ENCODE data around the gene RASA1. TPM values are rescaled to one million over a fixed set of nuclear protein-coding genes. Genes with fewer than 3 reads are reported as not detected.

RASA1 gene
- total and polyA plus RNA-seq, 2 experiments from 2014 or later, result 9.3 to 35.0 TPM

DNA sequence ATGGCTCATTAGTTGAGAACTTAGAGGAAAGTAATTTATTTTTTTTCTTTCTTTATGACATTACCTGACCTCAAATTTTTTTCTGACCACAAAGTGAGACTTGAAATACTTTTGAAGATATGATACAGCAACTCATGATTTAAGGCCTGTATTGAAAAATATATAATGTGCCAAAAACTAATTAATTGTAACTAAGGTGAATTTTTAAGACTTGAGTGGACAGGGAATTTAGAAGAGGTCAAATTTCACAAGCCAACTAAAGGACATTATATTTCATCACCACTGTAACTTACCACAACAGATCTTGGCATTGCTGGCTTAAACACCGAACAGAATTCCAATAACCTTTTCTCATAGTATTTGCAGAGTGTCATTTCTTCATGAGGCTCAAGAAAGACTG is 143.2 kb downstream of the RASA1 start:
- Histone ChIP-seq H3K36me3 (ENCODE audit: insufficient read depth) (peaks cover 33% of the 10 kb centered on the region), H4K20me1 (replicated peaks; ENCODE audit: insufficient read depth) (peaks cover 2% of the 10 kb centered on the region; the same call in 1 of the 2 replicates), H3K27ac (ENCODE audit: low read depth) (no peak overlapping the region), H3K9me2 (ENCODE audit: insufficient read depth) (no peaks in the 10 kb centered on the region), H2AFZ (no peak overlapping the region), H3K4me2 (0 out of 2 replicates have a peak overlapping the region, but pooled peaks have one; percentile 95), H3K4me3 (peak overlapping the region; percentile 96; the same call in 1 of the 2 replicates), H3K27me3 (ENCODE audit: insufficient read depth) (no peaks in the 10 kb centered on the region), H3K4me1 (ENCODE audit: insufficient read depth) (peaks cover 7% of the 10 kb centered on the region; the same call in 1 of the 2 replicates), H3F3A (replicated peaks; ENCODE audit: low read depth) (no peaks in the 10 kb centered on the region), H3K79me2 (replicated peaks; ENCODE audit: insufficient read depth) (peaks cover 27% of the 10 kb centered on the region)
- no peaks in the 10 kb centered on the region for H3K9me3 Mint-ChIP-seq
- peaks cover 9% of the 10 kb centered on the region for H3K4me1 Mint-ChIP-seq
- no peak overlapping the region for H3K27ac Mint-ChIP-seq
- peaks cover 5% of the 10 kb centered on the region for H3K27me3 Mint-ChIP-seq (ENCODE audit: insufficient read depth, low read depth, poor library complexity)
- TF ChIP-seq, protein P1, sequence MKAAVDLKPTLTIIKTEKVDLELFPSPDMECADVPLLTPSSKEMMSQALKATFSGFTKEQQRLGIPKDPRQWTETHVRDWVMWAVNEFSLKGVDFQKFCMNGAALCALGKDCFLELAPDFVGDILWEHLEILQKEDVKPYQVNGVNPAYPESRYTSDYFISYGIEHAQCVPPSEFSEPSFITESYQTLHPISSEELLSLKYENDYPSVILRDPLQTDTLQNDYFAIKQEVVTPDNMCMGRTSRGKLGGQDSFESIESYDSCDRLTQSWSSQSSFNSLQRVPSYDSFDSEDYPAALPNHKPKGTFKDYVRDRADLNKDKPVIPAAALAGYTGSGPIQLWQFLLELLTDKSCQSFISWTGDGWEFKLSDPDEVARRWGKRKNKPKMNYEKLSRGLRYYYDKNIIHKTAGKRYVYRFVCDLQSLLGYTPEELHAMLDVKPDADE (IDR thresholded peaks at IDR 0.05), result no peak
- TF ChIP-seq POLR2AphosphoS5 (IDR thresholded peaks at IDR 0.05; ENCODE audit: low read depth), result no peak
- TF ChIP-seq EZH2phosphoT487 (IDR thresholded peaks at IDR 0.05; ENCODE audit: unreplicated experiment), result no peak
- TF ChIP-seq STAT1 (IDR thresholded peaks at IDR 0.05; ENCODE audit: unreplicated experiment), result no peak
- TF ChIP-seq, protein P2, sequence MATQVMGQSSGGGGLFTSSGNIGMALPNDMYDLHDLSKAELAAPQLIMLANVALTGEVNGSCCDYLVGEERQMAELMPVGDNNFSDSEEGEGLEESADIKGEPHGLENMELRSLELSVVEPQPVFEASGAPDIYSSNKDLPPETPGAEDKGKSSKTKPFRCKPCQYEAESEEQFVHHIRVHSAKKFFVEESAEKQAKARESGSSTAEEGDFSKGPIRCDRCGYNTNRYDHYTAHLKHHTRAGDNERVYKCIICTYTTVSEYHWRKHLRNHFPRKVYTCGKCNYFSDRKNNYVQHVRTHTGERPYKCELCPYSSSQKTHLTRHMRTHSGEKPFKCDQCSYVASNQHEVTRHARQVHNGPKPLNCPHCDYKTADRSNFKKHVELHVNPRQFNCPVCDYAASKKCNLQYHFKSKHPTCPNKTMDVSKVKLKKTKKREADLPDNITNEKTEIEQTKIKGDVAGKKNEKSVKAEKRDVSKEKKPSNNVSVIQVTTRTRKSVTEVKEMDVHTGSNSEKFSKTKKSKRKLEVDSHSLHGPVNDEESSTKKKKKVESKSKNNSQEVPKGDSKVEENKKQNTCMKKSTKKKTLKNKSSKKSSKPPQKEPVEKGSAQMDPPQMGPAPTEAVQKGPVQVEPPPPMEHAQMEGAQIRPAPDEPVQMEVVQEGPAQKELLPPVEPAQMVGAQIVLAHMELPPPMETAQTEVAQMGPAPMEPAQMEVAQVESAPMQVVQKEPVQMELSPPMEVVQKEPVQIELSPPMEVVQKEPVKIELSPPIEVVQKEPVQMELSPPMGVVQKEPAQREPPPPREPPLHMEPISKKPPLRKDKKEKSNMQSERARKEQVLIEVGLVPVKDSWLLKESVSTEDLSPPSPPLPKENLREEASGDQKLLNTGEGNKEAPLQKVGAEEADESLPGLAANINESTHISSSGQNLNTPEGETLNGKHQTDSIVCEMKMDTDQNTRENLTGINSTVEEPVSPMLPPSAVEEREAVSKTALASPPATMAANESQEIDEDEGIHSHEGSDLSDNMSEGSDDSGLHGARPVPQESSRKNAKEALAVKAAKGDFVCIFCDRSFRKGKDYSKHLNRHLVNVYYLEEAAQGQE (IDR thresholded peaks at IDR 0.05; ENCODE audit: unreplicated experiment), result no peak
- no peak for TF ChIP-seq NANOG (IDR thresholded peaks at IDR 0.05; ENCODE audit: borderline replicate concordance)
- TF ChIP-seq, protein P3, sequence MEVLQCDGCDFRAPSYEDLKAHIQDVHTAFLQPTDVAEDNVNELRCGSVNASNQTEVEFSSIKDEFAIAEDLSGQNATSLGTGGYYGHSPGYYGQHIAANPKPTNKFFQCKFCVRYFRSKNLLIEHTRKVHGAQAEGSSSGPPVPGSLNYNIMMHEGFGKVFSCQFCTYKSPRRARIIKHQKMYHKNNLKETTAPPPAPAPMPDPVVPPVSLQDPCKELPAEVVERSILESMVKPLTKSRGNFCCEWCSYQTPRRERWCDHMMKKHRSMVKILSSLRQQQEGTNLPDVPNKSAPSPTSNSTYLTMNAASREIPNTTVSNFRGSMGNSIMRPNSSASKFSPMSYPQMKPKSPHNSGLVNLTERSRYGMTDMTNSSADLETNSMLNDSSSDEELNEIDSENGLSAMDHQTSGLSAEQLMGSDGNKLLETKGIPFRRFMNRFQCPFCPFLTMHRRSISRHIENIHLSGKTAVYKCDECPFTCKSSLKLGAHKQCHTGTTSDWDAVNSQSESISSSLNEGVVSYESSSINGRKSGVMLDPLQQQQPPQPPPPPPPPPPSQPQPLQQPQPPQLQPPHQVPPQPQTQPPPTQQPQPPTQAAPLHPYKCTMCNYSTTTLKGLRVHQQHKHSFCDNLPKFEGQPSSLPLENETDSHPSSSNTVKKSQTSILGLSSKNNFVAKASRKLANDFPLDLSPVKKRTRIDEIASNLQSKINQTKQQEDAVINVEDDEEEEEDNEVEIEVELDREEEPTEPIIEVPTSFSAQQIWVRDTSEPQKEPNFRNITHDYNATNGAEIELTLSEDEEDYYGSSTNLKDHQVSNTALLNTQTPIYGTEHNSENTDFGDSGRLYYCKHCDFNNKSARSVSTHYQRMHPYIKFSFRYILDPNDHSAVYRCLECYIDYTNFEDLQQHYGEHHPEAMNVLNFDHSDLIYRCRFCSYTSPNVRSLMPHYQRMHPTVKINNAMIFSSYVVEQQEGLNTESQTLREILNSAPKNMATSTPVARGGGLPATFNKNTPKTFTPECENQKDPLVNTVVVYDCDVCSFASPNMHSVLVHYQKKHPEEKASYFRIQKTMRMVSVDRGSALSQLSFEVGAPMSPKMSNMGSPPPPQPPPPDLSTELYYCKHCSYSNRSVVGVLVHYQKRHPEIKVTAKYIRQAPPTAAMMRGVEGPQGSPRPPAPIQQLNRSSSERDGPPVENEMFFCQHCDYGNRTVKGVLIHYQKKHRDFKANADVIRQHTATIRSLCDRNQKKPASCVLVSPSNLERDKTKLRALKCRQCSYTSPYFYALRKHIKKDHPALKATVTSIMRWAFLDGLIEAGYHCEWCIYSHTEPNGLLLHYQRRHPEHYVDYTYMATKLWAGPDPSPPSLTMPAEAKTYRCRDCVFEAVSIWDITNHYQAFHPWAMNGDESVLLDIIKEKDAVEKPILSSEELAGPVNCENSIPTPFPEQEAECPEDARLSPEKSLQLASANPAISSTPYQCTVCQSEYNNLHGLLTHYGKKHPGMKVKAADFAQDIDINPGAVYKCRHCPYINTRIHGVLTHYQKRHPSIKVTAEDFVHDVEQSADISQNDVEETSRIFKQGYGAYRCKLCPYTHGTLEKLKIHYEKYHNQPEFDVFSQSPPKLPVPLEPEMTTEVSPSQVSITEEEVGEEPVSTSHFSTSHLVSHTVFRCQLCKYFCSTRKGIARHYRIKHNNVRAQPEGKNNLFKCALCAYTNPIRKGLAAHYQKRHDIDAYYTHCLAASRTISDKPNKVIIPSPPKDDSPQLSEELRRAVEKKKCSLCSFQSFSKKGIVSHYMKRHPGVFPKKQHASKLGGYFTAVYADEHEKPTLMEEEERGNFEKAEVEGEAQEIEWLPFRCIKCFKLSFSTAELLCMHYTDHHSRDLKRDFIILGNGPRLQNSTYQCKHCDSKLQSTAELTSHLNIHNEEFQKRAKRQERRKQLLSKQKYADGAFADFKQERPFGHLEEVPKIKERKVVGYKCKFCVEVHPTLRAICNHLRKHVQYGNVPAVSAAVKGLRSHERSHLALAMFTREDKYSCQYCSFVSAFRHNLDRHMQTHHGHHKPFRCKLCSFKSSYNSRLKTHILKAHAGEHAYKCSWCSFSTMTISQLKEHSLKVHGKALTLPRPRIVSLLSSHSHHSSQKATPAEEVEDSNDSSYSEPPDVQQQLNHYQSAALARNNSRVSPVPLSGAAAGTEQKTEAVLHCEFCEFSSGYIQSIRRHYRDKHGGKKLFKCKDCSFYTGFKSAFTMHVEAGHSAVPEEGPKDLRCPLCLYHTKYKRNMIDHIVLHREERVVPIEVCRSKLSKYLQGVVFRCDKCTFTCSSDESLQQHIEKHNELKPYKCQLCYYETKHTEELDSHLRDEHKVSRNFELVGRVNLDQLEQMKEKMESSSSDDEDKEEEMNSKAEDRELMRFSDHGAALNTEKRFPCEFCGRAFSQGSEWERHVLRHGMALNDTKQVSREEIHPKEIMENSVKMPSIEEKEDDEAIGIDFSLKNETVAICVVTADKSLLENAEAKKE (CRISPR knock-in tag; IDR thresholded peaks at IDR 0.05), result no peak
- TF ChIP-seq EZH2 (IDR thresholded peaks at IDR 0.05; ENCODE audit: low read depth, unreplicated experiment), result no peak
- no peak for TF ChIP-seq ZNF331 (CRISPR knock-in tag; IDR thresholded peaks at IDR 0.05; ENCODE audit: low read depth)
- TF ChIP-seq JUNB (IDR thresholded peaks at IDR 0.05; ENCODE audit: unreplicated experiment), result no peak
- TF ChIP-seq, protein P4, sequence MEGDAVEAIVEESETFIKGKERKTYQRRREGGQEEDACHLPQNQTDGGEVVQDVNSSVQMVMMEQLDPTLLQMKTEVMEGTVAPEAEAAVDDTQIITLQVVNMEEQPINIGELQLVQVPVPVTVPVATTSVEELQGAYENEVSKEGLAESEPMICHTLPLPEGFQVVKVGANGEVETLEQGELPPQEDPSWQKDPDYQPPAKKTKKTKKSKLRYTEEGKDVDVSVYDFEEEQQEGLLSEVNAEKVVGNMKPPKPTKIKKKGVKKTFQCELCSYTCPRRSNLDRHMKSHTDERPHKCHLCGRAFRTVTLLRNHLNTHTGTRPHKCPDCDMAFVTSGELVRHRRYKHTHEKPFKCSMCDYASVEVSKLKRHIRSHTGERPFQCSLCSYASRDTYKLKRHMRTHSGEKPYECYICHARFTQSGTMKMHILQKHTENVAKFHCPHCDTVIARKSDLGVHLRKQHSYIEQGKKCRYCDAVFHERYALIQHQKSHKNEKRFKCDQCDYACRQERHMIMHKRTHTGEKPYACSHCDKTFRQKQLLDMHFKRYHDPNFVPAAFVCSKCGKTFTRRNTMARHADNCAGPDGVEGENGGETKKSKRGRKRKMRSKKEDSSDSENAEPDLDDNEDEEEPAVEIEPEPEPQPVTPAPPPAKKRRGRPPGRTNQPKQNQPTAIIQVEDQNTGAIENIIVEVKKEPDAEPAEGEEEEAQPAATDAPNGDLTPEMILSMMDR (conservative IDR thresholded peaks at IDR 0.05; ENCODE audit: low read depth in 2 of 2), result no peak
- TF ChIP-seq ZNF114 (CRISPR knock-in tag; IDR thresholded peaks at IDR 0.05), result no peak
- no peak for TF ChIP-seq CREB1 (CRISPR knock-in tag; IDR thresholded peaks at IDR 0.05; ENCODE audit: low read depth)
- ATAC-seq, result no peak
- H3K36me3 Mint-ChIP-seq (ENCODE audit: low read depth), result peaks cover 49% of the 10 kb centered on the region
- H3K4me3 Mint-ChIP-seq, result peak overlapping the region; percentile 71
- DNase-seq (ENCODE audit: low spot score), result no peak
